ENCODE measurements around the gene ARMC5.
"Not testable (repeated sequence)": the region's sequence is repeated elsewhere in the genome, so short reads cannot be mapped to it uniquely, and the experiment has no call there.

ARMC5 gene

DNA sequence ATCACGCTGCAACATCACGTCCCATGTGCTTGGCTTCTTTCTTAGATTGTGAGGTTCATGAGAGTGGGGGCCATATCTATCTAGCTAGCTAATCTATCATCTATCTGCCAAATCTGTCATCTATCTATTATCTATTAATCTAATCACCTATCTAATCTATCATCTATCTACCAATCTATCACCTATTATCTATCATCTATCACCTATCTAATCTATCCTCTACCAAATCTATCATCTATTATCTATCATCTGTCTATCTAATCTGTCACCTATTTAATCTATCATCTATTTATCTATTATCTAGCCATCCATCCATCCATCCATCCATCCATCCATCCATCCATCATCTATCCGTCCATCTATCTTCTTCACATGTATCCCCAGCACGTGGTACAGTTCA, 45.4 kb upstream of the ARMC5 start:
- in situ Hi-C loops (cut with MboI; ENCODE audit: low pct_unique_long_range_greater_than_20kb, low sequenced_read_pairs, unreplicated experiment), result no loop called here
- TF ChIP-seq, protein P1, sequence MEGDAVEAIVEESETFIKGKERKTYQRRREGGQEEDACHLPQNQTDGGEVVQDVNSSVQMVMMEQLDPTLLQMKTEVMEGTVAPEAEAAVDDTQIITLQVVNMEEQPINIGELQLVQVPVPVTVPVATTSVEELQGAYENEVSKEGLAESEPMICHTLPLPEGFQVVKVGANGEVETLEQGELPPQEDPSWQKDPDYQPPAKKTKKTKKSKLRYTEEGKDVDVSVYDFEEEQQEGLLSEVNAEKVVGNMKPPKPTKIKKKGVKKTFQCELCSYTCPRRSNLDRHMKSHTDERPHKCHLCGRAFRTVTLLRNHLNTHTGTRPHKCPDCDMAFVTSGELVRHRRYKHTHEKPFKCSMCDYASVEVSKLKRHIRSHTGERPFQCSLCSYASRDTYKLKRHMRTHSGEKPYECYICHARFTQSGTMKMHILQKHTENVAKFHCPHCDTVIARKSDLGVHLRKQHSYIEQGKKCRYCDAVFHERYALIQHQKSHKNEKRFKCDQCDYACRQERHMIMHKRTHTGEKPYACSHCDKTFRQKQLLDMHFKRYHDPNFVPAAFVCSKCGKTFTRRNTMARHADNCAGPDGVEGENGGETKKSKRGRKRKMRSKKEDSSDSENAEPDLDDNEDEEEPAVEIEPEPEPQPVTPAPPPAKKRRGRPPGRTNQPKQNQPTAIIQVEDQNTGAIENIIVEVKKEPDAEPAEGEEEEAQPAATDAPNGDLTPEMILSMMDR (IDR thresholded peaks at IDR 0.05; ENCODE audit: extremely low read depth, insufficient read depth, missing control alignments), result no peak
- DNase-seq (ENCODE audit: low spot score), result no peak

DNA sequence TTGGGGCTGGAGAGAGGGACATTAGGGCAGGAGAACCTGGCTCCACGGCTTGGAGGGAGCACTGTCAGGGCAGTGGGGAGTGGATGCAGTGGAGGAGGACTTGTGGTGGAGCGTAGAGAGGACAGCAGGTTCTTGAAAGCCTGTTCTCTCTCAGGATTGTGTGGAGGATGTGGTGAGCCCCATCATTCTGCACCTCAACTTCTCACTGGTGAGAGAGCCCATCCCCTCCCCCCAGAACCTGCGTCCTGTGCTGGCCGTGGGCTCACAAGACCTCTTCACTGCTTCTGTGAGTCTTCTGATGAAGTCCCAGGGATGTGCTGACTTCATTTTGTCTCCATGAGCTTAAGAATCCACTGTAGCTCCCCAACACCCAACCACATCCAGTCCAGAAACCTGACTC, 44.6 kb upstream of the ARMC5 start:
- in situ Hi-C loops (cut with MboI; ENCODE audit: low pct_unique_long_range_greater_than_20kb, low sequenced_read_pairs, unreplicated experiment), result no loop called here
- TF ChIP-seq, protein P1 (IDR thresholded peaks at IDR 0.05; ENCODE audit: extremely low read depth, insufficient read depth, missing control alignments), result no peak
- DNase-seq (ENCODE audit: low spot score), result no peak

DNA sequence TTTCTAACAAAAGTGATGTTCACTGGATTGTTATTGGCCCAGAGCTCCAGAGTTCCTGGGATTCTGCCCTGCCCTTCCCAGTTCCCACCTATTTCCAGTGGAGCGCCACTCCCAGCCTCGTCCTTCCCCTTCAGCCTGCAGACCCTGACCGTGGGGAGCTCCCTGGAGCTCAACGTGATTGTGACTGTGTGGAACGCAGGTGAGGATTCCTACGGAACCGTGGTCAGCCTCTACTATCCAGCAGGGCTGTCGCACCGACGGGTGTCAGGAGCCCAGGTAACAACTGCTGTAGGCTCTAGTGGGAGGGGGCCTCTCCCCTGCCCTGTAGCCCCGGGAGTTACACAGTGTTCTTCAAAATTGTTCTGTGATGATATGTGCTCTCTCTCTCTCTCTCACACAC, 42.9 kb upstream of the ARMC5 start:
- DNase-seq (ENCODE audit: low spot score), result no peak
- in situ Hi-C loops (cut with MboI; ENCODE audit: low pct_unique_long_range_greater_than_20kb, low sequenced_read_pairs, unreplicated experiment), result no loop called here
- TF ChIP-seq, protein P1 (IDR thresholded peaks at IDR 0.05; ENCODE audit: extremely low read depth, insufficient read depth, missing control alignments), result no peak

DNA sequence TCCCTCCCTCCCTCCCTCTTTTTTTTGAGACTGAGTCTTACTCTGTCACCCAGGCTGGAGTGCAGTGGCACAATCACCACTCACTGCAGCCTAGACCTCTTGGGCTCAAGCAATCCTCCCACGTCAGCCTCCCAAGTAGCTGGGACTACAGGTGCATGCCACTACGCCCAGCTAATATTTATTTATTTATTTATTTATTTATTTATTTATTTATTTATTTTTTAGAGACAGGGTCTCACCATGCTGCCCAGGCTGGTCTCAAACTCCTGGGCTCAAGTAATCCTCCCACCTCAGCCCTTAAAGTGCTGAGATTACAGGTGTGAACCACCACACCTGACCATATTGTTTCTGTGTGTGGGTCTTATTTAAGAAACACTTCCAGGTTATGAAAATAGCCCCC, 42.3 kb upstream of the ARMC5 start:
- in situ Hi-C loops (cut with MboI; ENCODE audit: low pct_unique_long_range_greater_than_20kb, low sequenced_read_pairs, unreplicated experiment); DNase-seq (ENCODE audit: low spot score): not testable (repeated sequence)

DNA sequence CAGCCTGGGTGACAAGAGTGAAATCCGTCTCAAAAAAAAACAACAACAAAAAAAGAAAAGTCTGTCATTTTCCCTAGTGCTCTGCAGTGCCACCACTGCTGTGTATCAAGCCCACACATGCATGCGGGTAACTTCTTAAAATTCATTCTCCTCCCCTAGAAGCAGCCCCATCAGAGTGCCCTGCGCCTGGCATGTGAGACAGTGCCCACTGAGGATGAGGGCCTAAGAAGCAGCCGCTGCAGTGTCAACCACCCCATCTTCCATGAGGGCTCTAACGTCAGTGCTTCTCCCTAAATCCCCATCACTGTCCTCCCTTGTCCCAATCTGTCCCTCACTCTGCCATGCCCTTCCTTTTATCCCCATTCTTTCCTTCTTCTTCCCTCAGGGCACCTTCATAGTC, 41.4 kb upstream of the ARMC5 start:
- in situ Hi-C loops (cut with MboI; ENCODE audit: low pct_unique_long_range_greater_than_20kb, low sequenced_read_pairs, unreplicated experiment), result no loop called here
- TF ChIP-seq, protein P1 (IDR thresholded peaks at IDR 0.05; ENCODE audit: extremely low read depth, insufficient read depth, missing control alignments), result no peak
- DNase-seq (ENCODE audit: low spot score), result no peak

DNA sequence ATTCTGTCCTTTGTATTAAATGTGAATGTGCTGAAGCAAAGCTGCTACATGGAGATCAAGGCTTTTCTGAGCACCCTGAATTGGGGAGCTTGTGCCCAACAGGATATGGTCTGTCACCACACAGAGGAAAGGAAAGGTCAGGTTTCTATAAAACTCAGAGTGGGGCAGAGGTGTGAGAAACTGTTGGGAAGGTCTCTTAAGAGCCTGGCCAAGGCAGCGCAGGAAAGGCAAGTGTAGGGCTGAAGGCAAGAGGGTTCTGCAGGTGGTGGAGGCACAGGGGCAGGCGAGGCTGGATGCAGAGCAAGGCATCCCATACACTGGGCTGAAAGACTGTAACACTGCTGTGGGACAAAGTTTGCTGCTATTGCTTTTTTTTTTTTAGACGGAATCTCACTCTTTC, 39.3 kb upstream of the ARMC5 start:
- in situ Hi-C loops (cut with MboI; ENCODE audit: low pct_unique_long_range_greater_than_20kb, low sequenced_read_pairs, unreplicated experiment), result no loop called here

DNA sequence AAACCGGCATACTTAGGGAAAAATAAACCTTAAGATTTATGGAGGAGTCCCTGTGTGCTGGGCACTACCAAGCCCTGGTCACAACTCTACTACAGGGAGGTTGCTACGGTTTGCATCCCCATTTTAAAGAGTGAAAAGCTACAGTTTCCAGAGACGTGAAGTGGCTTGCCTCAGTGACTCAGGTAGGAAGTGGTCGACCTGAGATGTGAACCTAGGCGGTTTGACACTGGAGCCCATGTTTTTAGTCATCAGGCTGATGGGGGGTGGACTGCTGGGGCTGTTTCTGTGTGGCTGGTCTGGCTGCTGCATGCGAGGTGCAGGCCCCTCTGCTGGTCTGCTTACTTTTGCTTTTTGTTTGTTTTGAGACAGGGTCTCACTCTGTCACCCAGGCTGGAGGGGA, 37.7 kb upstream of the ARMC5 start:
- in situ Hi-C loops (cut with MboI; ENCODE audit: low pct_unique_long_range_greater_than_20kb, low sequenced_read_pairs, unreplicated experiment), result no loop called here
- TF ChIP-seq, protein P1 (IDR thresholded peaks at IDR 0.05; ENCODE audit: extremely low read depth, insufficient read depth, missing control alignments), result no peak

More for the DNA sequence above, 39.3 kb upstream of the ARMC5 start:
- DNase-seq (ENCODE audit: low spot score), result no peak
- TF ChIP-seq, protein P1 (IDR thresholded peaks at IDR 0.05; ENCODE audit: extremely low read depth, insufficient read depth, missing control alignments), result no peak

More for the DNA sequence above, 37.7 kb upstream of the ARMC5 start:
- peak; percentile 75 for DNase-seq (ENCODE audit: low spot score)
